ENCODE results near the gene NR3C2.

GRCh38 chr4:148077581-148077980 lies 364.6 kb downstream of the NR3C2 start:
- TF ChIP-seq CTCF (conservative IDR thresholded peaks at IDR 0.05; ENCODE audit: low read length), result no peak
- TF ChIP-seq EZH2phosphoT487 (IDR thresholded peaks at IDR 0.05; ENCODE audit: borderline replicate concordance, low read depth, low read length), result no peak

Data from OCI-LY7 (cell line).